Ammon's horn (tissue), 1 donor: ENCODE data around the gene SLC52A3.

Experiments
- DNase-seq: peaks from one replicate; pipeline ENCODE4 v3.0.0-alpha.2; 2016; ENCODE audit warnings: low spot score

The SLC52A3 gene

DNA sequence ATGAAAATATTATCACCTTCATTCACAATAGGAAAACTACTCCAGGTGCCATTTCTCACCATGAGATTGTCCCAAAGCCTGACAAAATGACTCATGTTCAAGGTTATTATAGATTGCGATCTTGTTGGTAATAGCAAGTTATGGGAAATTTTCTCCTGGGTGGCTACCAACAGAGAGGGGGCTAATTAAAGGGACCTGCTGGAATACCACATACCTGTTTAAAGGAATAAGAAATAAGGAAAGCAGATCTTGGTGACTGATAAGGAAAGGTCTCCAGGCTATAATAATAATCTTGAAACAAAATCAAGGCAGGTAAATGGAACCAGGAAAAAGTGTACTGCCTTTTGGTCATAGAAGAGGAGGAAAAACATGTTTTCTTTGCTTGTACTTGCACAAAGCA is 1.4 kb downstream of the SLC52A3 start:
- DNase-seq = no peak

- DNase-seq = no peak
Observed at GRCh38 chr20:764255-764654, 4.0 kb downstream of the SLC52A3 start.

DNA sequence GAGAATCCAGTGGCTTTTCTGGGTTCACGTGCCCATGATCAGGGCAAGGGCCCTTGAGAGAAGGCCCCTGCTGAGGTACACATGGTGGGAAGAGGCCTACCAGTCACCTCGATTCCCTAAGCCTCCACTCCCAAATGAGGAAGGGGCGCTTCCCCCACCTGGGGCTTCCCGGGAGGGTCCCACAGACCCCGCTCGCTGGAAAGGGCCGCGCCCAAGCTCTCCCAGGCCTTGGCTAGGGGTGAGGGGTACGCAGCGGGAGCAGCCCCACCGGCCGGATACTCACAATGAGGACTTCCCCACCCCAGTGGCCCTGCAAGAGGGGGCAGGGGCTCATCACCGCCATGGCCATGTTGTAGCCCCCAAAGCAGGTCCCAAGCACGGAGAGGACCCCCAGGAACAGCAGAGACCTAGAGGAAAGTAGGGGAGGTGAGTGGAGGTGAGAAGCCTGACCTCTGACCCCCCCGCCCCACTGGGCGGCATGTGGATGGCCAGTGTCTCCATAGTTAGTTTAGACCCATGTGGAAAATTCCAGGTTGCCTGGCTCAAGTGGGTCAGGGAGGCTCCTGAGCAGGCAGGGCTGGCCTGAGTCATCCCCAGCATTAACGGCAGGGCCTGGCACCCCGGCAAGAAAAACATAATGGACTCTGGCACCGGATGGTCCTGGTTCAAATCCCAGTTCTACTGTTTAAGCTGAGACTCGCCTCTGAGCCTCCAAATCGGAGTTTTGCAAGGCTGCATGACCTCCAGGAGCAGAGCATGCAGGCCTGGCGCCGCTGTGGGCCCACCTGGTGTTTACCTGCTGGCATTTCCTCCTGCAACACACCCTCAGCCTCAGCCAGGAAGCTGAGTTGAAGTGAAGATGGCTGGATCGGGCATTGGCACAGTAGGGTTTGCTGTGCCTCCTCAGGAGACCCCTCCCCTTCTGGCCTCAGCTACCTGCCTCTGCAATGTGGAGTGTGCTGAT is 6.6 kb downstream of the SLC52A3 start:
- no peak for DNase-seq

- no peak for DNase-seq
Observed at GRCh38 chr20:760751-761417, 7.4 kb downstream of the SLC52A3 start.

DNA sequence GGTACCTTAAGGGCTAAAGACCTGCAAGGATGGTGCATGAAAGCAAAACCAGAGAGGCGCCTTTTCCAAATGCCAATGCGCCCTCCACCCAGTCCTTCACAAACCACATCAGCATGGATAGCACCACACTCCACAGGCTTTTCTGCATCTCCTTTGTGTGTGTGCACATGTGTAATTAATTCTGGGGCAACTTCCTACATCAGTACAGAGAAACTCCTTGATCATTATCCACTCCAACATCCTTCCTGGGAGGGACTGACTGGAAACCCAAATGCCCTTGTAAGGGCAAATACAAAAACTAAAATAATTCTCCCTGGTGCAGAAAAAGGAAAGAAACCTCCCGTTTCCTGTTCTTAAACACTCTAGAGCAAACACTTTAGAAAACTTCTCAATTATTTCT is 10.8 kb downstream of the SLC52A3 start:
- DNase-seq = no peak

DNA sequence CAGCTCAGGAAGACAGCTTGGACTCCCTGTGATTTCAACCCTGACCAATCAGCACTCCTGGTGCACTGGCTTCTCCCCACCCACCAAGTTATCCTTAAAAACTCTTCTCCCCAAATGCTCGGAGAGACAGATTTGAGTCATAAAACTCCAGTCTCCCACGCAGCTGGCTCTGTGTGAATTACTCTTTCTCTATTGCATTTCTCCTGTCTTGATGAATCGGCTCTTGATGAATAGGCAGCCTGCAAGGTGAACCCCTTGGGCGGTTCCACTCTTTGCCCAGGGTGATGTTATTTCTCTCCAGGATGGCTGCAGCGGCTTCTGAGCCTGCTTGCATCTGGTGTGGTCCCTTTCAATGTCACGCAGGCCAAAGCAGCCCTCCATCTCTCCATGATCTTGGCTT is 12.4 kb downstream of the SLC52A3 start:
- DNase-seq = peak; percentile 62

DNA sequence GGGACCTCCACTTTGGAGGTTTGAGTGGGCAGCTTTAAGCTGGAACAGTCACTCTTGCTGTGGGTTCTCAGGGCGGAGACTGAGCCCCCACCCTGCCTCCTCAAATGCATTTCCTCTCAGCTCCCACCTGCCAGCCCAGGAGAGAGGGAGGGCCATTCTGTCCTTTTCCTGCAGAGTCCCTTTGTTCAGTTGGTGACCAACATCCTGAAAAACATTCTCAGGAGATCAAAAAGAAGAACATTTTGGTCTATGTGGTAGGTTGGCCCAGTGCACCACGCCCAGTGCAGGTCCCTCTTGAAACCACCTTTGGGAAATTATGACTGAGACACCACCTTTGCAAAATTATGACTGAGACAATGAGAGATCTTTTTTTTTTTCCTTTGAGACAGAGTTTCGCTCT is 13.4 kb downstream of the SLC52A3 start:
- no peak for DNase-seq

DNA sequence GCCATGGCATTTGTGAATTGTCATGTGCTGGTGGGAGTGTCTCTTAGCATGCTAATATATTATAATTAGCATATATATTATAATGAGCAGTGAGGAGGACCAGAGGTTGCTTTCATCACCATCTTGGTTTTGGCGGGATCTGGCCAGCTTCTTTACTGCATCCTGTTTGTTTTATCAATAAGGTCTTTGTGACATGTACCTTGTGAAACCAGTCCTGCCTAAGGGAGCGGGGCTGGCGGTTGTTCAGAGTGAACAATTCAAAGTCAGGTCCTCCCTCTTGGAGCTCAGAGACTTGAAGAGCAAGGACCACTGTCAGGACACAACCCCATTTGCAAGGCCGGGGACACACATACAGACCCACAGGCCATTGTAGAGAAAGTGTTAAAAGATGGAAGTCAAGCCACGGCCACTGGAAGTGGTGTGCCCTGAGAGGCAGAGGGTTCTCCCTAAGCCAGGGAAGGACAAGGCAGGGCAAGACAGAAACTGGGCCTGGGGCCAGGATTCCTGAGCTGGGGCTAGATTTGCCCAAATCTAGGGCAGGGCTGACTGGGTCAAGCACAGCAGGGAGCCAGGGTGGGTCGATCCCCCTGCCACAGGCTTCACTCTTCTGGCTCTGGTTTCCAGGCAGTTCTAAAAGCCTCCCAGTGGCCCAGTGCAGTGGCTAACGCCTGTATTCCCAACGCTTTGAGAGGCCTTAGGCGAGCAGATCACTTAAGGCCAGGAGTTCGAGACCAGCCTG is 14.2 kb downstream of the SLC52A3 start:
- DNase-seq = no peak

DNA sequence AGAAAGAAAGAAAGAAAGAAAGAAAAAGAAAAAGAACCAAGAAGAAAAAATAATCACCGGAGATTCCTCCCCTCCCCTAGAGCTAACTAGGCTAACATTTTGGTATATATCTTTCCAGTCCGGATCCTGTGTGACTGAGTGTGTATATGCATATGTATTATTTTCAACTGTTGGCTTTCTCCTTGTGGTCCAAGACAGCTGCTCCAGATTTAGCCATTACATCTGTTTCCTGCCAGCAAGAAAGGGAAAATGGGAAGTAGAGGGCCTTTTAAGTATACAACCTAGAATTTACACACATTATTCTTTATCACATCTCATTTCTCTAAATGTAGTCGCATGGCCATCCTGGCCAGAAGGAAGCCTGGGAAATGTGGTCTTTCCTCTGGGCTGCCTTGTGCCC is 15.2 kb downstream of the SLC52A3 start:
- no peak for DNase-seq

DNA sequence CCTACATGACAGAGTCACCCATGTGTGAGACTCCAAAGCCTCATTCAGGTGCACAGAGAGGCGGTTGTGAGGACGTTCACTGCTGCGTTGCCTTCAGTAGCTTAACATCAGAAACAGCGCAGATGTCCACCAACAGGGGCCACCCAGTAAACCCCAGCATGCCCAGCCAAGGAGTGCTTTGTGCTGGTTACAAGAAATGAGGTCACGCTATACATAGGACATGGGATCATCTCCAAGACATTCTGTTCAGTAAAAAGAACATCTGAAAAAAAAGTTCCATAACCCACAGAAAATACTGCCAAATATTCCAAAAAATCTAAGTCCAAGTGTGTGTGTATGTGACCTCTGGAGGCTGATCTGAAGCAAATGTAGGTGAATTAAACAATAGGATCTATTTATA is 16.0 kb downstream of the SLC52A3 start:
- no peak for DNase-seq

DNA sequence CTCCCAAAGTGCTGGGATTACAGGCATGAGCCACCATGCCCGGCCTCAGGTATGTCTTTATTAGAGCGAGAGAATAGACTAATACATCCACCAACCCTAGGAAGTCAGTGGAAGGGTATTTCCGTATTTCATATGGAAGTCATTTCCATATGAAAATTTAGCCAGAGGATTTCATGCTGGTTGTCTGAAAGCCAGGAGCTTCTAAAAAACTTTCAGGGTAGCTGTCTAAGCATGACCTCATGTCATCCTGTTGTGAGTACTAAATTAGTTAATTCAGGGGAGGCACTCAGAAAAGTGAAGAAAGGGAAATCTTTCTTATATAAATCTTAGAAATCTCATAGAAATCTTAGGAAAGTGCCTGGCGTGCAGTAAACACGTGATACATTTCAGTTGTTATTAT is 16.5 kb downstream of the SLC52A3 start:
- no peak for DNase-seq

DNA sequence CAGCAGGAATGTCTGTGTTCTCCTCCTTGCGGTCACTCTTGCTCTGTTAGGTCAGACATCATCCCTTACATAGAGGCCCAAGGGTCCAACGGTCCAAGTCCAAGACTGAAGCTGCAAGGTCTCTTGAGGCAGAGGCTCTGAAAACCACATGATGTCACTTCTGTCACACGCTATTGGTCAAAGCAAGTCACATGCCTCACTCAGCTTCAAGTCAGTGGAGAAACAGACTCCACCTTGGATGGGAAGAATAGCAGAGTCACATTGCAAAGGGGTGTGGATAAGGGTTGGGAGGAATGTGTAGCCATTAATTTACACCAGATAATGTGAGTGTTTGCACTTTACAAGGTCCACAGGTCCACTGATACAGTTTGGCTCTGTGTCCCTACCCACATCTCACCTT is 17.5 kb downstream of the SLC52A3 start:
- DNase-seq = no peak

DNA sequence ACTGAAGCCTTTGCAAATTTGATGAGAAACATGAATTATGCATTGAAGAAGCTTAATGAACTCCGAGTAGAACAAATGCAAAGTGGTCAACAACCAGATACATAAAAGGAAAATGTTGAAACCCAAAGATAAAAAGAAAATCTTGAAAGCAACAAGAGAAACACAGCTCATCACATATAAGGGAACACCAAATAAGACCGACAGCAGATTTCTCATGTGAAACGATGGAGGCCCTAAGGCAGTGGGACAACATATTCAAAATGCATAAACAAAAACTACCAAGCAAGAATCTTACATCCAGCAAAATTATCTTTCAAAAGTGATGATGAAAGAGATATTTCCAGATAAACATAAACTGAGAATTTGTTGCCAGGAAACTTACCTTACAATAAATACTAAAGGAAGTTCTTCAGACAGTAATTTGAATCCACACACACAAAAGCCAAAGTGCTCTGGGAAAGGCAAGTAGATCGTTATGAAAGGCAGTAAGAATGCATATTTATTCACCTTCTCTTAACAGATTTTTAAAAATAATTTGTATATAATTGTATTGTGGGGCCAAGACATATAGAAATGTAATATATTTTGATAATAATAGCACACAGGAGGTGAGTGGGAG is 22.5 kb downstream of the SLC52A3 start:
- DNase-seq = no peak

- no peak for DNase-seq
Observed at GRCh38 chr20:742156-742555, 26.1 kb downstream of the SLC52A3 start.

DNA sequence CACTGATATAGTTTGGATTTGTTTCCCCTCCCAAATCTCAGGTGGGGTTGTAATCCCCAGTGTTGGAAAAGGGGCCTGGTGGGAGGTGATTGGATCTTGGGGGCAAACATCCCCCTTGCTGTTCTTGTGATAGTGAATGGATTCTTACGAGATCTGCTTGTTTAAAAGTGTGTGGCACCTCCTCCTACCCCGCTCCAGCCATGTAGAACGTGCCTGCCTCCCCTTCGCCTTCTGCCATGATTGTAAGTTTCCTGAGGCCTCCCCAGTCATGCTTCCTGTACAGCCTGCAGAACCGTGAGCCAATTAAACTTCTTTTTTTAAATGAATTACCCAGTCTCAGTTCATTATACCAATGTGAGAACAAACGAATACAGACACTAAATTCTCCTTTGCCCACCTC is 26.7 kb downstream of the SLC52A3 start:
- no peak for DNase-seq

GRCh38 chr20:740162-740561 is 28.1 kb downstream of the SLC52A3 start:
- DNase-seq = no peak

DNA sequence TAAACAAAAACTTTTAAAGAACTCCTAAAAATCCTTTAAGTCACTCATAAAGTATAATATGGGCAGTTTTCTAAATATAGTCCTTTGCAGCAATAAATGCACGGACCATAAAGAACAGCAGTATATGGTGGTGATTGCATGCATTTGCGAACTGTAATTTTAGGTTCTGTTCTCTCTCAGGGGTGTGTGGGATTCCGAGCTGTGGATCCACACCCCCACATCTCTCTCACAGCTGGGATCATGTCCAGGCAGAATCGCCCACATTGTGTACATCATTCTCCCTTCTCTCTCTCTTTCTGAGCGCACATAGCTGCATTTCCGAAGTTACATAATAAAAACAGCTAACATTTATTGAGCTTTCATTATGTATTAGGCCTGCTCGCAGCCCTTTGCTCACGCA is 28.6 kb downstream of the SLC52A3 start:
- DNase-seq = peak; percentile 64

DNA sequence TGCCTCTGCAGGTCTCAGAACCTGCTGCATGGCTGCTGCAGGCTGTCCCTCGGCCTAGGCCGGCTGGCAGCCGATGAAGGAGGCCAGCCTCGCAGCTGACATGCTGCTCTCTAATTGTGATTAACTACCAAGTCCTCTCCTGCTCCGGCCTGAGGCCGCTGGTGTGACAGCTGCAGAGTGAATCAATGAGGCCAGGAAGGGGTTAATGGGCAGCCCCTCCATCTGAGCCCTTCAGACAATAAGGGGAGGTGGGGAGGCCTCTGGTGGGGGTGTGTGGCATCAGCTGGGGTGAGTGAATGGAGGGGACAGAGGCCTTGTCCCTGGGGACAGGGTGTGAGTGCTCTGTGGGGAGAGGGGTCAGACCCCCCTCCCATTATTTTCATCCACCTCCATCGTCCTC is 34.4 kb downstream of the SLC52A3 start:
- DNase-seq = no peak

- DNase-seq = no peak
Observed at GRCh38 chr20:732727-733126, 35.6 kb downstream of the SLC52A3 start.

DNA sequence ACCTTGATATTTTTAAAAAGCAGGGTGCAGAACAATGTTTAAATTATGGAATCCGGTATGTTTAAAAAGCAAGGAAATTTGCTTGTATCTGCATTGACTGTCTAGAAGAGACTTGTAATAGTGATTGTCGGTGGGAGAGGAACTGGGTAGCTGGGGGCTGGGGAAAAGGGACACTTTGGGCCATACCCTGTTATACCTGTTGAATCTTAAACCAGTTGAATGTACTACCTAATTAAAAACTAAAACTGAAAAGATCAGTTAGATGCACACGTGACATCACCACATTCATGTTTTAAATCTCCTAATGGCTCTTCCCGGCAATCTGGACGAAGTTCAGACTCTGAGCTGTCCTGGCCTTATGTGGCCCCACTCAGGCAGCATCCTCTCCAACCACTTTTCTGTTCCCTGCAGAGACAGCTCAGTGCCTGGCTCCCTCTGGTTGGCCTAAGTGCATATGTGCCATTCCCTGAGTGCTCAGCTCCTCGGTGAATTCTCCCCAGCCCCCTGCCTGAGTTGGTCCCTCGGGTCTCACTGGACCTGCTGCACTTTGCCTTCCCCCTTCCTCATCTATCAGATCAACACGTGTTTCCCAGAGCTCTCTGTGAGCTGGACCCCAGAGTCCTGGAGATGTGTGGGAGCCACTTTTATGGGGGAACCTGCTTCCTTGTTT is 36.3 kb downstream of the SLC52A3 start:
- DNase-seq = no peak

DNA sequence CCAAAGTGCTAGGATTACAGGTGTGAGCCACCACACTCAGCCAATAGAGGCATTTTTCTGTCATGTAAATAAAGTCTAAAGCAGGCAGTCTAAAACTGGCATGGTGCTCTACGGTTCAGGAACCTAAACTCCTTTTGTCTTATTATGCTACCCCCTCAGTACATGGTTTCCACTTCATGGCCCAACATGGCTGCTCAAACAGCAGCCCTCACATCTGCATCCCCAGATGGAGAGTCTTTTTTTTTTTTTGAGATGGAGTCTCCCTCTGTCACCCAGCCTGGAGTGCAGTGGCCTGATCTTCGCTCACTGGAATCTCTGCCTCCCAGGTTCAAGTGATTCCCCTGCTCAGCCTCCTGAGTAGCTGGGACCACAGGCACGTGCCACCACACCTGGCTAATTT is 38.3 kb downstream of the SLC52A3 start:
- DNase-seq = no peak
